K562 (cell line): ENCODE data around the gene P4HB. TPM values are rescaled to one million over a fixed set of nuclear protein-coding genes. Genes with fewer than 3 reads are reported as not detected.
A peak's percentile ranks its signal among the peaks of the same experiment; 100 is the strongest.

ENCODE experiments used
- CREM ChIP-seq: IDR thresholded peaks from 2 replicates; pipeline ENCODE4 v1.6.1; 2014; ENCODE audit warnings: antibody characterized with exemption, low read depth
- CTCFL ChIP-seq: IDR thresholded peaks from 2 replicates; pipeline ENCODE4 v1.6.1; 2011; ENCODE audit warnings: borderline replicate concordance, low read depth, mild to moderate bottlenecking, moderate library complexity, low read length; ENCODE audit not compliant: insufficient read depth, poor library complexity, severe bottlenecking
- CUX1 ChIP-seq: fragments of 200-800 bp; sonication (Bioruptor generic); IDR thresholded peaks from 2 replicates; pipeline ENCODE4 v1.6.1; 2016; ENCODE audit warnings: missing genetic modification characterization, missing compliant biosample characterization
- DEAF1 ChIP-seq: fragments of 450-650 bp; formaldehyde crosslinking; IDR thresholded peaks from 2 replicates; pipeline ENCODE4 v1.4.0; 2020; ENCODE audit warnings: mild to moderate bottlenecking, moderate library complexity
- FUS ChIP-seq: fragments of 200-400 bp; formaldehyde crosslinking; optimal IDR thresholded peaks from 2 replicates; pipeline ENCODE3; 2017; ENCODE audit warnings: low read depth, low read length
- IRF2 ChIP-seq: sonication (generic); formaldehyde crosslinking; IDR thresholded peaks from 2 replicates; pipeline ENCODE4 v1.8.1; 2022; ENCODE audit warnings: mild to moderate bottlenecking, missing genetic modification reagents
- LEF1 ChIP-seq: fragments of 450-650 bp; IDR thresholded peaks from 2 replicates; pipeline ENCODE4 v1.6.1; 2016; ENCODE audit warnings: mild to moderate bottlenecking
- MECOM ChIP-seq: fragments of 250-450 bp; sonication (Bioruptor Pico); IDR thresholded peaks from 2 replicates; pipeline ENCODE4 v1.8.0; 2022; ENCODE audit warnings: inconsistent platforms
- MYC ChIP-seq, 2 experiments: fragments of 250-450 bp in 1 of 2; sonication (Bioruptor Pico) in 1 of 2; IDR thresholded peaks; 2 replicates each; pipeline versions ENCODE4 v1.5.1 to v1.6.1; 2012 to 2021; ENCODE audit warnings: low read depth in 2 of 2, borderline replicate concordance in 1 of 2, improper control_type of control experiment in 1 of 2, low read length in 1 of 2, mild to moderate bottlenecking in 1 of 2, moderate library complexity in 1 of 2
- NCOA4 ChIP-seq: fragments of 450-650 bp; IDR thresholded peaks from 2 replicates; pipeline ENCODE4 v1.6.1; 2018; ENCODE audit warnings: mild to moderate bottlenecking; ENCODE audit not compliant: partially characterized antibody
- NR4A1 ChIP-seq, 2 experiments: fragments of 250-450 bp in 1 of 2; fragments of 450-650 bp in 1 of 2; sonication (Bioruptor Pico) in 1 of 2; IDR thresholded peaks; 2 replicates each; pipeline versions ENCODE4 v1.4.0 to v1.6.1; 2016 to 2020; ENCODE audit warnings: mild to moderate bottlenecking in 2 of 2, missing compliant biosample characterization in 1 of 2, missing genetic modification characterization in 1 of 2, moderate library complexity in 1 of 2
- POLR3A ChIP-seq: IDR thresholded peaks from 2 replicates; pipeline ENCODE4 v1.6.1; 2011; ENCODE audit warnings: borderline replicate concordance, mild to moderate bottlenecking, moderate library complexity; ENCODE audit not compliant: insufficient read length, insufficient read depth; ENCODE audit errors: extremely low read depth
- SREBF2 ChIP-seq: sonication (generic); formaldehyde crosslinking; IDR thresholded peaks from 2 replicates; pipeline ENCODE4 v1.4.0; 2020; ENCODE audit warnings: mild to moderate bottlenecking, missing genetic modification reagents
- TOE1 ChIP-seq, 2 experiments: fragments of 450-650 bp in 1 of 2; sonication (generic) in 1 of 2; formaldehyde crosslinking in 1 of 2; IDR thresholded peaks; 2 replicates each; pipeline versions ENCODE4 v1.7.1 to v1.8.0; 2016 to 2022; ENCODE audit warnings: borderline replicate concordance in 2 of 2, mild to moderate bottlenecking in 2 of 2, antibody characterized with exemption in 1 of 2, inconsistent platforms in 1 of 2, low read depth in 1 of 2, missing genetic modification reagents in 1 of 2, moderate library complexity in 1 of 2
- XRCC5 ChIP-seq: fragments of 200-400 bp; formaldehyde crosslinking; IDR thresholded peaks from 2 replicates; pipeline ENCODE4 v1.6.1; 2017; ENCODE audit warnings: low read depth, mild to moderate bottlenecking, low read length
- ZNF354B ChIP-seq: fragments of 250-450 bp; sonication (Bioruptor Pico); IDR thresholded peaks from 2 replicates; pipeline ENCODE4 v1.4.0; 2020
- polyA plus RNA-seq, 8 experiments: library from polyadenylated mRNA; depleted of rRNA in 4 of 8; stranded (reverse) in 5 of 8; unstranded in 3 of 8; fragments of >200 nt; fragmentation: Nextera tagmentation in 2 of 8; fragmentation: Illumina TruSeq in 1 of 8; extraction: Ambion mirVana in 2 of 8; extraction: Trizol in 1 of 8; gene quantifications; 2 replicates each; pipeline versions ENCODE4 v1.2.1 to v1.2.3, GENCODE V29; 2011 to 2014; ENCODE audit warnings: inconsistent platforms in 1 of 8, missing spikeins in 1 of 8
- total RNA-seq, 7 experiments: library from RNA; depleted of rRNA in 6 of 7; stranded (reverse); fragments of >200 nt in 6 of 7; fragmentation: Illumina TruSeq in 2 of 7; extraction: Trizol in 2 of 7; gene quantifications; 2 replicates each; pipeline versions ENCODE4 v1.2.1 to v1.2.3, GENCODE V29; 2011 to 2021; ENCODE audit warnings: low replicate concordance in 1 of 7

P4HB gene
- total and polyA plus RNA-seq, 9 of the 15 experiments (the other 6 are each of a cell fraction or from before 2014, with no cell fraction given): 4.4 to 645 (median 325) TPM

GRCh38 chr17:81831957-81832607 is 28.3 kb downstream of the P4HB start (continued):
- TF ChIP-seq DEAF1 (CRISPR knock-in tag) (no peak), CUX1 (CRISPR knock-in tag) (0 out of 2 replicates have a peak, but pooled peaks have one; percentile 42), CTCFL (no peak), MECOM (CRISPR knock-in tag) (no peak), SREBF2 (no peak), CREM (peak; percentile 45; the same call in 1 of the 2 replicates), FUS (no peak), ZNF354B (CRISPR knock-in tag) (no peak), XRCC5 (no peak), MYC (IDR thresholded peaks at IDR 0.05; ENCODE audit: low read depth, low read length) (peak; percentile 80), MYC (CRISPR knock-in tag; IDR thresholded peaks at IDR 0.05; ENCODE audit: borderline replicate concordance, low read depth) (no peak), IRF2 (no peak), POLR3A (no peak), TOE1 (IDR thresholded peaks at IDR 0.05; ENCODE audit: borderline replicate concordance) (no peak), TOE1 (CRISPR knock-in tag; IDR thresholded peaks at IDR 0.05; ENCODE audit: borderline replicate concordance, low read depth) (no peak), NCOA4 (no peak), NR4A1 (CRISPR knock-in tag; IDR thresholded peaks at IDR 0.05) (no peak), NR4A1 (tag; IDR thresholded peaks at IDR 0.05) (no peak), LEF1 (no peak)
